Renal pelvis (tissue), 4 donors: ENCODE measurements around the gene TARS3. TPM values are rescaled to one million over a fixed set of nuclear protein-coding genes. Genes with fewer than 3 reads are reported as not detected.
A peak's percentile ranks its signal among the peaks of the same experiment; 100 is the strongest.
"Not testable (repeated sequence)": the region's sequence is repeated elsewhere in the genome, so short reads cannot be mapped to it uniquely, and the experiment has no call there.

Source experiments
- DNase-seq: peaks from one replicate; pipeline ENCODE4 v3.0.0-alpha.2; 2013
- polyA plus RNA-seq, 3 donors: library from polyadenylated mRNA; unstranded; fragments of 120-200 nt; gene quantifications; one replicate each; pipeline ENCODE4 v1.2.1, GENCODE V29; 2013; ENCODE audit not compliant: insufficient read length in 3 of 3

The TARS3 gene
- polyA plus RNA-seq, 3 donors = 19.4 to 23.1 (median 20.3) TPM

GRCh38 chr15:101657968-101658784, 66.1 kb downstream of the TARS3 start:
- no peak for DNase-seq

DNA sequence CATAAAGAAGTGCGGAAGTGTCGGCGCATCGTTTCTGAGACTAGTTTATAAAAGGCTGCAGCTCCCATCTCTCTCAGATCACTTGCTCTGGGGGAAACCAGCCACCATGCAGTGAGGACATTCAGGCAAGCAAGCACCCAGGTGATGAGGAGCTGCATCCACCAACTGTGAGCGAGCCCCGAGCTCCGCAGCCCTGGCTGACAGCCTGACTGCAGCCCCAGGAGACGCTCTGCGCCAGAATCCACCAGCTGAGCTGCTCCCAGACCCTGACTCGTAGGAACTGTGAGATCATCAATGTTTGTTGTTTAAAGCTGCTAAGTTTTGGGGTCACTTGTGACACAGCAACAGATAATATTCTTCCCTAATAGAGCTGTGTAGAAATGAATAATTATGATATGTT, 67.1 kb downstream of the TARS3 start:
- DNase-seq = no peak

- DNase-seq = not testable (repeated sequence)
Measured at GRCh38 chr15:101654624-101655337, 69.5 kb downstream of the TARS3 start.

GRCh38 chr15:101654171-101654570, 70.1 kb downstream of the TARS3 start:
- no peak for DNase-seq

GRCh38 chr15:101652786-101653430, 71.4 kb downstream of the TARS3 start:
- no peak for DNase-seq

DNA sequence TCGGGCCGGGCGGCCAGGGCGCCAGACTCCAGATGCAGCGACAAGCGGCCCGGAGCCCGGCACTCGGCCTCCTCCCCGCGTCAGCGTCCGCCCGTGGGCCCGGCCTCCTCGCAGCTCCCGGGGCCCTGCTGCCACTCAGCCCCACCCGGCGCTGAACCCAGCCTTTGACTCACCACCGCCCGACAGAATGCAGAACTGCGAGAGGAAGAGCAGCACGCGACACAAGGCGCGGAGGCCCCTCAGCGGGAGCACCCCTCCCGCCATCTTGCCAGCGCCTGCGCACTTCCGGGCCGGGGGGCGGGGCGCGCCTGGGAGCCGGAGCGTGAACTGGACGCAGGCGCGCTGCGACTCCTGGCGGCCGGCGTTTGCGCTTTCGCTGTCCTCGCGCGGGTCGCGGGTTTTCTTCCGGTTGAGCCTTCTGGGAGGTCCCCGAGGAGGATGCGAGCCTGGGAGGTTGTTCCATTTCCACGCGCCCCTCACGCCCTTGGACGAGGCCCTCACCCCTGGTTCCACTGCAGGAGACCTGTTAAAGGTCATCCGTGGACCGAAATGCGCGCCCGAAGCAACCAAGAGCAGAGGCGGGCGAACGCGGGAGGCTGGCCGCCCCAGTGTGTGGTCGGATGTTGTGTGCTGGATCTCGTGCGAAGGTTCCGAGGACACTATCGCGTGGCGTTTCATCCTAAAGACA, 72.0 kb downstream of the TARS3 start, which contains the start of gene TM2D3:
Gene TM2D3, minus strand, starts transcription at position 284 of the 688 bp plus-strand sequence. Its CDS starts 20 bp downstream, at position 264.
- peak; percentile 93 for DNase-seq

DNA sequence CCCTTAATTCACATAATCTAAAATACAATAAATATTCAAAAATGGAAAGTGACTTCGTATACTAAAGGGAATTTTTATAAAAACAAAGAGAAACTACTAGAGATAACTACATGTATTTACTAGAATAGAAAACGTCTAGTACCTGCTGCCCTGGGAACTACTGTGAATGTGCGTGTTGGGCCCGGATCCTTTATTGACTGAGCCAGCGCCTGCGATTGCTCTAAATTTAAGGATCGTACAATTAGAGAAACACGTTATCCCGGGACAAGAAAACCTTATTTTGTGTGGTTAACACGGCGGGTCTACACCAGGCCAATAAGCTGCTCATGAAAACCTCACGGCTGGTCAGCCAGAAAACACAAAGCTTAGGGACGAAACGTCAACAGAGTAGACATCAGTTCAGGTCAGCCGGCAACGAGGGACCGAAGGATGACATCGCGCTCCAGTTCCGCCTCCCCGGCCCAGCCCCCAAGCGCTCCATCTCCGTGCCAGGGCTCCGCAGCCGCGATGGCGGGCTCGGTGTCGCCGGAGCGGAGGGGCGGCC, 72.6 kb downstream of the TARS3 start:
- no peak for DNase-seq

- DNase-seq = no peak
Measured at GRCh38 chr15:101650145-101650544, 74.1 kb downstream of the TARS3 start.

GRCh38 chr15:101648356-101648755, 75.9 kb downstream of the TARS3 start:
- DNase-seq = no peak

DNA sequence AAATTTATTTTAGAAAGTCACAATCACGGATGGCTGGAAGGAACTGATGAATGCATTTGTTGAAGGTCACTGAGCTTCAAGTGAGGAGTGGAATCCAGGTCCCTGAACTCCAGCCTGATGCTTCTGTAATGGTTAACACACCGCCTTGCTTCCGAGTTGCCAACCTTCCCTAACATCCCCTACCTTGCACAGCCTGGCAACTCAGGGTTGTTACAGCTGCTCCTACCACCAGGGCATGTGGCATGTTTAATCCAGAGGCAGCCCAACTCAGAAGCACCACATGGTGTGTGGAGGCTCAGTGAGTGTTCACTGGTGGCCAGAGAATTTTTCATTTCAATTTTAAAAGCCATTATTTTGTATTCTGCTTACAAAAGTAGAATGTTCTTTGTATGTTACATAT, 77.0 kb downstream of the TARS3 start:
- DNase-seq = no peak

DNA sequence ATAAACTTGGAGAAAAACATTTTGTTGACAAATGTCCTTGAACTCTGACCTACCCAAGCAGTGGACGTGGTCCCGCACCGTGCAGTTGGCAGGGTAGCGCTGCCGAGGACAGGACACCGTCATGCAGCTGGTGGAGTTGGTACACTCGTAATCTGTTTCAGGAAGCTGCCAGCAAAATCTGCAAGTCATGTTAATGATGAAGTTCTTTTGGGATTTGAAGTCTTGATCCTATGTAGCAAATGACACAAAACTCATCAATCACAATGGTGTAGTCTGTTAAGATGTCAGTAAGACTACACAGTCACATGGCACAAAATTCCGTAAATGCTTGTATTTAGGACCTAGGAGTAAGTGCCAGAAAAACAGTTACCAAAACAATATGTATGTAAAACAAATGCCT, 77.6 kb downstream of the TARS3 start:
- no peak for DNase-seq

GRCh38 chr15:101642361-101642760, 81.9 kb downstream of the TARS3 start:
- DNase-seq = no peak

GRCh38 chr15:101641894-101642293, 82.4 kb downstream of the TARS3 start:
- DNase-seq = peak; percentile 67

- peak; percentile 80 for DNase-seq
Measured at GRCh38 chr15:101641129-101641764, 83.0 kb downstream of the TARS3 start.

GRCh38 chr15:101639667-101640066, 84.6 kb downstream of the TARS3 start:
- no peak for DNase-seq

- DNase-seq = no peak
Measured at GRCh38 chr15:101637919-101638318, 86.4 kb downstream of the TARS3 start.

GRCh38 chr15:101637516-101637915, 86.8 kb downstream of the TARS3 start:
- no peak for DNase-seq

DNA sequence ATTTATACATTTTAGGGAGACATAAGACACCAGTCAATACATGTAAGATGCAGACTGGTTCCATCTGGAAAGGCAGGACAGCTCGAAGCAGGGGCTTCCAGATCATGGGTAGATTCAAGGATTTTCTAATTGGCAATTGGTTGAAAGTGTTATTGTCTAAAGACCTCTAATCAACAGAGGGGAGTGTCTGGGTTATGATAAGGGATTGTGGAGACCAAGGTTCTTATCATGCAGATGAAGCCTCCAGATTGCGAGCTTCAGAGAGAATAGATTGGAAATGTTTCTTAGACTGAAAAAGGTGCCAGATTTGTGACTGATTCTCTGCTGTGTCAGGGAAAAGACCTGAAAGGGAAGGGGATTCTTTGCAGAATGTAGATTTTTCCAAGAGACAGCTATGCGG, 87.2 kb downstream of the TARS3 start:
- DNase-seq = no peak

DNA sequence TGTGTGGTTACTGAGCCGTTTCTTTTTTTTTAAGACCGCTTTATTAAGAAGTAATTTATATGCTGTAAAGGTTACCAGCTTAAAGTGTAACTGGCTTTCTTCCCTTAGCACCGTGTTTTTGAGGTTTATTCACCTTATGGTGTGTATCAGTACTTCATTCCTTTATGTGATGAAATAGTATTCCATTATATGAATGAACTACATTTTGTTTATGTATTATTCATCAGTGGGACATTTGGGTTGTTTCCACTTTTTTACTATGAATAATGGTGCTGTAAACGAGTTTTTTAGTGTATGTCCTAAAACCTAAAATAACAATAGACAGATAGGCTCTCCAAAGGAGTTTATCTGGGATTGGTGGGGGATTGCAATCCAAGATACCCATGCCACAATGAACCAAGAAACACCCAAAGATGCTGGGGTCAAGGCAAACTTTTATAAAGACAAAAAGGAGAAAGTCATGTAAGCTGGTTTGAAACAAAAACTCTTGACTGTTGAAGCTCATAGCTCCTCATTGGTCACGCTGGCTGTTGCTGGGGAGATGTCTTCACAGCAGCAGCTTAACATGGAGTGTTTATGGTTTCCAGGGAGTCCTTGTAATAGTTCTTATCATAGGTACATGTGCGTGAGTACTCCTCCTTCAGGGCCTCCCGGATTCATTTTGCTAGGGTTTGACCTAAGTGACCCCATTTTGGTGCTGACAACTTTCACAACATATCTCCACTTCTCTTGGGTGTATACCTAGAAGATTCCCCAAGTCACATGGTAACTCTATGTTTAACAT, 88.1 kb downstream of the TARS3 start:
- no peak for DNase-seq

DNA sequence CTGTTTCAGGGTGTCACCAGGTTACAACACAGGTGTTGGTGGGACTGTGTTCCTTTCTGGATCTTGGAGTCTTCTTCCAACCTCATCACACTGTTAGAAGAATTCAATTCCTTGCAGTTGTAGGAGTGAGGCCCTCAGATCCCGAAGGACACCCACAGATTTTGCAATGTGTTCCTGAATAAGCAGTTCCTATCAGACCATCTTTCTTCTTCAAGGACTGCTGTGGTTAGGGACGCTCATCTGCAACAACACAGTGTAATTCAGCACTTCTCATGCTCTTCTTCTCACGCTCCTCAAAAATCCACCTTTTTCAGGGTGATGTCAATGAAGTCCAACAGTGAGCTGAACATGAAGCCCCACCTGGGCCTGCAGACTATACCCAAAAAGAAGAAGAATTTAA, 90.9 kb downstream of the TARS3 start:
- DNase-seq = no peak
